Progenitor cell of endocrine pancreas (in vitro differentiated cells): ENCODE data around the gene CFAP73. TPM values are rescaled to one million over a fixed set of nuclear protein-coding genes. Genes with fewer than 3 reads are reported as not detected.

Source experiments
- DNase-seq: peaks from one replicate; pipeline ENCODE4 v3.0.0; 2021; ENCODE audit warnings: low spot score; ENCODE audit not compliant: unreplicated experiment
- H3K27ac Mint-ChIP-seq: 2 replicates; pipeline ENCODE4 v1.8.0; 2021; ENCODE audit warnings: mild to moderate bottlenecking, moderate library complexity, mixed read lengths
- H3K27me3 Mint-ChIP-seq: 2 replicates; pipeline ENCODE4 v1.8.0; 2021; ENCODE audit warnings: mixed read lengths
- H3K36me3 Mint-ChIP-seq: 2 replicates; pipeline ENCODE4 v1.8.0; 2022; ENCODE audit warnings: mixed read lengths; ENCODE audit not compliant: insufficient read depth
- H3K4me1 Mint-ChIP-seq: 2 replicates; pipeline ENCODE4 v1.8.0; 2021; ENCODE audit warnings: low read depth, mixed read lengths
- H3K4me3 Mint-ChIP-seq: 2 replicates; pipeline ENCODE4 v1.8.0; 2021; ENCODE audit warnings: low read depth, mild to moderate bottlenecking, moderate library complexity, mixed read lengths
- H3K9me3 Mint-ChIP-seq: 2 replicates; pipeline ENCODE4 v1.8.0; 2021; ENCODE audit warnings: low read depth, mixed read lengths
- total RNA-seq: library from RNA; stranded (reverse); gene quantifications from 2 replicates; pipeline ENCODE4 v1.2.1, GENCODE V29; 2021
- TF ChIP-seq, protein P1 (sequence below): fragments of 200-600 bp; sonication (generic); IDR thresholded peaks from one replicate; pipeline ENCODE4 v1.5.0; 2021; ENCODE audit warnings: antibody characterized with exemption, mild to moderate bottlenecking; ENCODE audit not compliant: unreplicated experiment

The CFAP73 gene
- total RNA-seq, 1 donor from 2014 or later, result not detected

GRCh38 chr12:113130457-113131135, 18.9 kb upstream of the CFAP73 start:
- DNase-seq, result no peak
- peaks cover 1% of the 10 kb centered on the region for H3K9me3 Mint-ChIP-seq
- H3K4me3 Mint-ChIP-seq, result no peak overlapping the region
- no peaks in the 10 kb centered on the region for H3K36me3 Mint-ChIP-seq
- peaks cover 2% of the 10 kb centered on the region for H3K4me1 Mint-ChIP-seq
- no peak overlapping the region for H3K27ac Mint-ChIP-seq
- peaks cover 52% of the 10 kb centered on the region for H3K27me3 Mint-ChIP-seq
- TF ChIP-seq, protein P1, sequence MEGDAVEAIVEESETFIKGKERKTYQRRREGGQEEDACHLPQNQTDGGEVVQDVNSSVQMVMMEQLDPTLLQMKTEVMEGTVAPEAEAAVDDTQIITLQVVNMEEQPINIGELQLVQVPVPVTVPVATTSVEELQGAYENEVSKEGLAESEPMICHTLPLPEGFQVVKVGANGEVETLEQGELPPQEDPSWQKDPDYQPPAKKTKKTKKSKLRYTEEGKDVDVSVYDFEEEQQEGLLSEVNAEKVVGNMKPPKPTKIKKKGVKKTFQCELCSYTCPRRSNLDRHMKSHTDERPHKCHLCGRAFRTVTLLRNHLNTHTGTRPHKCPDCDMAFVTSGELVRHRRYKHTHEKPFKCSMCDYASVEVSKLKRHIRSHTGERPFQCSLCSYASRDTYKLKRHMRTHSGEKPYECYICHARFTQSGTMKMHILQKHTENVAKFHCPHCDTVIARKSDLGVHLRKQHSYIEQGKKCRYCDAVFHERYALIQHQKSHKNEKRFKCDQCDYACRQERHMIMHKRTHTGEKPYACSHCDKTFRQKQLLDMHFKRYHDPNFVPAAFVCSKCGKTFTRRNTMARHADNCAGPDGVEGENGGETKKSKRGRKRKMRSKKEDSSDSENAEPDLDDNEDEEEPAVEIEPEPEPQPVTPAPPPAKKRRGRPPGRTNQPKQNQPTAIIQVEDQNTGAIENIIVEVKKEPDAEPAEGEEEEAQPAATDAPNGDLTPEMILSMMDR, result peak; percentile 46

DNA sequence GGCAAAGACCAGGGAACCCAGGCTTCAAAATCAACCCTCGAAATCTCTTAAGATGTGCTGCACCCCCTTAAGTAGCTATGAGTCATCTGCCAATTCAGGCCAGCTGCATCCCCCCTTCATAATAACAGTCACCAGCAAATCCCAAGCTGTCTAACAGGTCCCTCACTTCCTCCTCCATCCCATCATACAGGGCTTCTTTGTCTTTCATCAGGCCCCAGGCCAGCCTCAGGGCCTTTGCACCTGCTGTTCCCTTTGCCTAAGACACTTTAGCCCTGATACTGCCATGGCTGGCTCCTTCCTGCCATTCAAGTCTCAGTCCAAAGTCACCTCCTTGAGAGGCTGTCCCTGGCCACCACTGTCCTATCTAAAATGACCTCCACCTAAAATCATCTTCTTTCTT, 18.0 kb upstream of the CFAP73 start:
- peaks cover 60% of the 10 kb centered on the region for H3K27me3 Mint-ChIP-seq
- no peak overlapping the region for H3K27ac Mint-ChIP-seq
- H3K4me3 Mint-ChIP-seq, result no peak overlapping the region
- TF ChIP-seq, protein P1, result no peak
- H3K9me3 Mint-ChIP-seq, result no peaks in the 10 kb centered on the region
- H3K36me3 Mint-ChIP-seq, result no peaks in the 10 kb centered on the region
- peaks cover 5% of the 10 kb centered on the region for H3K4me1 Mint-ChIP-seq
- DNase-seq, result no peak

GRCh38 chr12:113133036-113133435, 16.5 kb upstream of the CFAP73 start:
- H3K4me1 Mint-ChIP-seq, result peaks cover 5% of the 10 kb centered on the region
- TF ChIP-seq, protein P1, result no peak
- no peak for DNase-seq
- no peaks in the 10 kb centered on the region for H3K9me3 Mint-ChIP-seq
- no peak overlapping the region for H3K27ac Mint-ChIP-seq
- peaks cover 61% of the 10 kb centered on the region for H3K27me3 Mint-ChIP-seq
- no peaks in the 10 kb centered on the region for H3K36me3 Mint-ChIP-seq
- no peak overlapping the region for H3K4me3 Mint-ChIP-seq

GRCh38 chr12:113133666-113134065, 15.9 kb upstream of the CFAP73 start:
- H3K27me3 Mint-ChIP-seq, result peaks cover 58% of the 10 kb centered on the region
- no peak for DNase-seq
- no peaks in the 10 kb centered on the region for H3K36me3 Mint-ChIP-seq
- H3K4me3 Mint-ChIP-seq, result no peak overlapping the region
- no peaks in the 10 kb centered on the region for H3K9me3 Mint-ChIP-seq
- TF ChIP-seq, protein P1, result no peak
- peaks cover 5% of the 10 kb centered on the region for H3K4me1 Mint-ChIP-seq
- H3K27ac Mint-ChIP-seq, result no peak overlapping the region

DNA sequence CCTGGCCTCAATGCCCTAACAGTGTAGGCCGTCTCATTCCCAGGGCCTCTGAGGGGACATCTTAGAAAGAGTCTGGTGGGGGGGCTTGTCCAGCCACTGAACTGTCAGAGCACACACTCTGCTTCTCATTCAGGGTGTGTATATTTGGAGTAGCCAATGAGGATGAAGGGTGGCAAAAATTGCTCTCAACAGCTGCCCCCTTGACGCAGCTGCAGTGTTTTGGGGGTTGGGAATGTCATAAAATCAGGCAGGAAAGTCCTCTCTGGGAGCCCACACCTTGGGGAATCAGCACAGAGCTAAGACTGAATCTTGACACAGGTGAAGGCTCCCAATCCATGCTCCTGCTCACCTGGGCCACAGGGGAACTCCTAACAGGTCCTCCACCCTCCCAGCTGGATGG, 15.5 kb upstream of the CFAP73 start:
- no peak overlapping the region for H3K27ac Mint-ChIP-seq
- peaks cover 5% of the 10 kb centered on the region for H3K4me1 Mint-ChIP-seq
- no peak overlapping the region for H3K4me3 Mint-ChIP-seq
- TF ChIP-seq, protein P1, result no peak
- H3K27me3 Mint-ChIP-seq, result peaks cover 56% of the 10 kb centered on the region
- DNase-seq, result no peak
- no peaks in the 10 kb centered on the region for H3K9me3 Mint-ChIP-seq
- H3K36me3 Mint-ChIP-seq, result no peaks in the 10 kb centered on the region
